Frontal cortex (tissue), 4 donors: ENCODE results near the gene DGCR2. TPM values are rescaled to one million over a fixed set of nuclear protein-coding genes. Genes with fewer than 3 reads are reported as not detected.

ENCODE experiments used
- DNase-seq, 2 donors: peaks; one replicate each; pipeline ENCODE4 v3.0.0; 2012; ENCODE audit warnings: low spot score in 2 of 2
- FAIRE-seq: peaks from 2 replicates; lab custom pipeline; 2012; peaks lifted over from hg19 to GRCh38; lab: Jason Lieb, UNC
- total RNA-seq: library from RNA; depleted of rRNA; stranded (reverse); fragments of >200 nt; gene quantifications from one replicate; pipeline ENCODE4 v1.2.3, GENCODE V29; 2014
- donor health status: control.
- donor health status: control.
- donor health status: control.

The DGCR2 gene
- total RNA-seq, 1 donor from 2014 or later, result 65.2 TPM

- no peak for DNase-seq
- FAIRE-seq, result no peak
Observed at GRCh38 chr22:19148417-19149046, 26.3 kb upstream of the DGCR2 start.

GRCh38 chr22:19147195-19147780 is 25.1 kb upstream of the DGCR2 start:
- DNase-seq (no peak), FAIRE-seq (no peak)

- DNase-seq, result no peak
- no peak for FAIRE-seq
Observed at GRCh38 chr22:19146215-19146968, 24.2 kb upstream of the DGCR2 start.

GRCh38 chr22:19143967-19144400 is 21.8 kb upstream of the DGCR2 start:
- DNase-seq, result peak in 1 of 2 donors; percentile 50

GRCh38 chr22:19143212-19143611 is 21.0 kb upstream of the DGCR2 start:
- FAIRE-seq (no peak), DNase-seq (no peak)

More at GRCh38 chr22:19143967-19144400, 21.8 kb upstream of the DGCR2 start:
- FAIRE-seq, result no peak

GRCh38 chr22:19142394-19142793 is 20.2 kb upstream of the DGCR2 start:
- DNase-seq (no peak), FAIRE-seq (no peak)

- FAIRE-seq (no peak), DNase-seq (no peak)
Observed at GRCh38 chr22:19139974-19140373, 17.8 kb upstream of the DGCR2 start.

- FAIRE-seq (no peak), DNase-seq (no peak)
Observed at GRCh38 chr22:19139001-19139356, 16.8 kb upstream of the DGCR2 start.

GRCh38 chr22:19138217-19139000 is 16.2 kb upstream of the DGCR2 start:
- FAIRE-seq, result no peak

GRCh38 chr22:19137384-19138216 is 15.4 kb upstream of the DGCR2 start:
- DNase-seq (no peak), FAIRE-seq (no peak)

More at GRCh38 chr22:19138217-19139000, 16.2 kb upstream of the DGCR2 start:
- no peak for DNase-seq

- DNase-seq (no peak), FAIRE-seq (no peak)
Observed at GRCh38 chr22:19136915-19137314, 14.7 kb upstream of the DGCR2 start.

- no peak for DNase-seq
- FAIRE-seq, result no peak
Observed at GRCh38 chr22:19134874-19135273, 12.7 kb upstream of the DGCR2 start.

GRCh38 chr22:19134176-19134831 is 12.1 kb upstream of the DGCR2 start:
- FAIRE-seq (no peak), DNase-seq (no peak)

GRCh38 chr22:19133561-19133960 is 11.3 kb upstream of the DGCR2 start:
- no peak for FAIRE-seq

GRCh38 chr22:19132693-19133400 is 10.6 kb upstream of the DGCR2 start:
- no peak for DNase-seq
- FAIRE-seq, result no peak

More at GRCh38 chr22:19133561-19133960, 11.3 kb upstream of the DGCR2 start:
- DNase-seq, result no peak

- FAIRE-seq (no peak), DNase-seq (no peak)
Observed at GRCh38 chr22:19132153-19132552, 9.9 kb upstream of the DGCR2 start.

- FAIRE-seq, result no peak
Observed at GRCh38 chr22:19131685-19132015, 9.4 kb upstream of the DGCR2 start.

GRCh38 chr22:19130959-19131684 is 8.9 kb upstream of the DGCR2 start, which contains the start of gene TSSK2:
TSS of gene TSSK2 (plus strand) at chr22:19131308. CDS start at chr22:19131400, 92 bp downstream.
- no peak for DNase-seq
- FAIRE-seq, result no peak

More at GRCh38 chr22:19131685-19132015, 9.4 kb upstream of the DGCR2 start:
- no peak for DNase-seq
